G401 (cell line): Measurements from ENCODE around the gene SOD2. TPM values are rescaled to one million over a fixed set of nuclear protein-coding genes. Genes with fewer than 3 reads are reported as not detected.
"Not testable (repeated sequence)": the region's sequence is repeated elsewhere in the genome, so short reads cannot be mapped to it uniquely, and the experiment has no call there.

ENCODE experiments used
- DNase-seq: peaks from one replicate; pipeline ENCODE4 v3.0.0-alpha.2; 2015; ENCODE audit warnings: low spot score
- in situ Hi-C: cut with HindIII; loops from 2 replicates; pipeline ENCODE4 v1.10.0; 2016; ENCODE audit warnings: low sequenced_read_pairs, mixed read lengths
- total RNA-seq: library from RNA; depleted of rRNA; stranded (reverse); fragments of >200 nt; shearing (Covaris generic); gene quantifications from 2 replicates; pipeline ENCODE4 v1.2.3, GENCODE V29; 2014; rRNA removed

The SOD2 gene
- 33.1 and 38.2 TPM in 2 replicates for total RNA-seq

DNA sequence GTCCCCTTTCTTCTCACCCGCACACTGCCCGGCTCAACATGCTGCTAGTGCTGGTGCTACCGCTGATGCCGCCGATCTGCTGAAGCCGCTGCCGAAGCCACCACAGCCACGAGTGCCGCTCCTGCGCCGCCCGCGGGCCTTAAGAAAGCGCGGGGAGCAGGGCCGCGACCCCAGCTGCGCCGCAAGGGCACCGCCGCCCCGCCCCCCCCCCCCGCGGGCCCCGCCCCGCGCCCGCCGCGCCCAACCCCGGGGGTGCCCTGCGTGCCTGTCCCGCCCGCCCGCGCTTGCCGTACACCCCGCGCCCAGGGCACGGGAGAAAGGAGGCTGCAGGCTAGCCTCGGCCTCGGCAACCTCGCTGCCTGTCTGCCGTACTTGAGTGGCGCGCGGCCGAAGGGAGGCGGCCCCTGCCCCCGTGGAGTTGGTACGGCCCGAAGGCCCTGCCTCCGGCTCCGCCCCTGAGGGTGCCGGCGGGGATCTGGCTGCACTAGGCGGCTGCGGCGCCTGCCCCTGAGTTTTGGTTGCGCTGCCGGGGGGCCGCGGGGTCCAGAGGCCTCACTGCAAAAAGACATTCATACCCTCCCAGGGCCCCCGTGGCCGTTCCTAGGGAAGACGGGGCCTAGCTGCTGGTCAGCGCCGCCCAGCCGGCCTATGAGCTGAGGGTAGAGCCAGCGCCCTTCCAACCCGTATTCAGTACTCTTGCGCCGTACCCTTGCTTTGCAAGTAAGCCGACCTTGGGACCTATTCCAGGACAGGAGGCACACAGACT is at the start of gene SOD2:
TSS of gene SOD2 (minus strand) at position 114 of the 766 bp plus-strand sequence. CDS start at position 40, 74 bp downstream.
- DNase-seq: peak; percentile 81
- in situ Hi-C loops: no loop called here

GRCh38 chr6:159742165-159742564 is 49.1 kb upstream of the SOD2 start:
- no peak for DNase-seq
- in situ Hi-C loops: no loop called here

- no peak for DNase-seq
- in situ Hi-C loops: no loop called here
These were observed 46.3 kb upstream of the SOD2 start for GRCh38 chr6:159739341-159739740.

- no peak for DNase-seq
- in situ Hi-C loops: no loop called here
These were observed 43.9 kb upstream of the SOD2 start for GRCh38 chr6:159736908-159737307.

DNA sequence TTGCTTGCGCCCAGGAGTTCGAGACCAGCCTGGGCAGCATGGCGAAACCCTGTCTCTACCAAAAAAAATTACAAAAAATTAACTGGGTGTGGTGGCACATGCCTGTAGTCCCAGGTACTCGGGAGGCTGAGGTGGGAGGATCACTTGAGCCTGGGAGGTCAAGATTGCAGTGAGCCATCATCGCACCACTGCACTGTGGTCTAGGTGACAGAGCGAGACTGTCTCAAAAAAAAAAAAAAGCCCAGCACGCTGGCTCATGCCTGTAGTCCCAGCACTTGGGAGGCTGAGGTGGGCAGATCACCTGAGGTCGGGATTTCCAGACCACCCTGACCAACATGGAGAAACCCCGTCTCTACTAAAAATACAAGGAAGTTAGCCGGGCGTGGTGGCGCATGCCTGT is 40.4 kb upstream of the SOD2 start:
- in situ Hi-C loops: not testable (repeated sequence)

GRCh38 chr6:159732550-159732949 is 39.5 kb upstream of the SOD2 start:
- DNase-seq, in situ Hi-C loops: not testable (repeated sequence)

More for the DNA sequence above, 40.4 kb upstream of the SOD2 start:
- not testable (repeated sequence) for DNase-seq

DNA sequence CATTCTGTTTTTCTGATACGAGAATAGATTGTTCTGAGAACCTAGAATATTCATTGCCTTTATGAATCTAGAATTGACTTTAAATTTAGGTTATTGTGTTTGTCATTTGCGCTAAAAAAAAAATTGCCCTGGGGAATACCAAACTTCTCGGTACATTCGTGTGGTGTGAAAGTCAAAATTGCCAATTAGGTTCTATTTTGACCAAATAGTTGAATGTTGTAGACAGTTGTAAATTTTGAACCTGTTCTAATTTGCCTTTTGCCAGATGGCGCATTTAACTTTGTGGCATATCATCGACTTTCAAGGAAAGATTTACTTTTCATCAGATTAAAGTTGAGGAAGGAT is 37.3 kb upstream of the SOD2 start:
- DNase-seq: no peak
- in situ Hi-C loops: no loop called here

DNA sequence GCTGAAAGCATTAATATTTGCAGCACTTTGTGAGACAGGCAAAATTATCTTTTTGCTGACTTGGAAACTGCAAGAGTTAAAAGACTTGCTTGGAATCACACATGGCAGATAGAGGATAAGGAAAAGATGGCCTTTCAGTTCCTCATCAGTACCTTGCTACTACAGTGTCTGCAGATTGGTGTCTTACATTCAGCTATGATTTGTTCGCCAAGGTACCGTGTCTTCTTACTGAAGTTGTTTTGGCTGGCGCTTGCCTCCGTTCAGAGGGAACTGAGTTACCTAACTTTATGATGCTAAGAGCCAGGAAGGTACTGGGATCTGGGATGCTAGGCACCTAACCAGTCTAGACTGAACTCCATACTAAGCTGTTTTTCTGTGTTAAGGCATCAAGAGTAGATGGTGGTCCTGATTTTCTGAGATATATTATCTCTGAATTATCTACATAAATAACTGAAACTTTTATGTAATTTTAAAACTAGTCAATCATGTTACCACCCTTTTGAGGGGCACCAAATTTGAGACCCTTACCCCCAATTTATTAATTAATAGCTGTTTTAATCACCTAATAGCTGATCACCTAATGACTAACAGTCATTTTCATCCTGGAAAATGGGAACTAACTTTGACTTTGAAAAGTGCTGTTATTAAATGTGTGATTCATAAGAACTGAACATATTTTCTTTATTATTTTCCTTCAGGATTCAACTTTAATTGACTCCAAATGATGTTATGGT is 36.7 kb upstream of the SOD2 start:
- in situ Hi-C loops: no loop called here
- peak; percentile 9 for DNase-seq

GRCh38 chr6:159728531-159728964 is 35.5 kb upstream of the SOD2 start:
- no peak for DNase-seq
- in situ Hi-C loops: no loop called here

- in situ Hi-C loops: no loop called here
- peak; percentile 15 for DNase-seq
These were observed 34.8 kb upstream of the SOD2 start for GRCh38 chr6:159727717-159728445.

DNA sequence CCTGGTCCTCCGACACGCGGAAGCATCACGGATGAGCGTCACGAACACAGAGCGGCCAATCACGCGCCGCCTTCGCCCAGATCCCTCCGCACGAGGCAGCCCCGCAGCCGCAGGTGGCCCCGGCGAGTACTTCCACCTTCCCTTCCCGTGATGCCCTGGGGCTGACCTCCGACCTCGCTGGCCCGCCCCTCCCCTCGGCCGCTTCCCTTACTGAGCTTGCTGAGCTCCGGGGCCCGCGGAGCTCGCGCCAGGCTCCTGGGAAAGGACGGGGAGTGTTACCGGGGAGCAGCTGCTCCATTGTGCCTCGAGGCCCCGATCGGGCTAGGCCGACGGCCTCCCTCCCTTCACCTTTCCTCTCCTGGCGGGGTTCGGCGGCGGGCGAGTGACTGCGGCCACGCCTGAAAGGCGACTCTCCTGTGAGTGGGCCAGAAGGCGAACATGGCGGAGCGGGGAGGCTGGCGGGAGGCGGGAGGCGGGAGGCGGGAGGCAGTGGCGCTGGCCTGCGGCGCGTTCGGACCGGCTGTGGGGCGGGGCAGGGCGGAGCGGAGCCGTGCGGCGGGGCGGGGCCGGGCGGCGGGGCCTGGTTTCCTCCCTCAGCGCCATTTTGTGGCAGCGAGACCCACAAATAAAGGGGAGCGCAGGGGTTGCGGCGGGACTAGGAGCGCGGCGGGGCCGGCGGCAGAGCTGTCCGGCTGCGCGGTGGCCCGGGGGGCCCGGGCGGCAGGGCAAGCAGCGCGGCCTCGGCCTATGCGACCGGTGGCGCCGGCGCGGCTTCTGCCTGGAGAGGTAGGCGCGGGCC is 34.1 kb upstream of the SOD2 start, which contains the start of gene WTAP:
TSS of gene WTAP (plus strand) at position 589 of the 799 bp plus-strand sequence. CDS start 8,760 bp downstream, outside the sequence.
- peak; percentile 93 for DNase-seq

DNA sequence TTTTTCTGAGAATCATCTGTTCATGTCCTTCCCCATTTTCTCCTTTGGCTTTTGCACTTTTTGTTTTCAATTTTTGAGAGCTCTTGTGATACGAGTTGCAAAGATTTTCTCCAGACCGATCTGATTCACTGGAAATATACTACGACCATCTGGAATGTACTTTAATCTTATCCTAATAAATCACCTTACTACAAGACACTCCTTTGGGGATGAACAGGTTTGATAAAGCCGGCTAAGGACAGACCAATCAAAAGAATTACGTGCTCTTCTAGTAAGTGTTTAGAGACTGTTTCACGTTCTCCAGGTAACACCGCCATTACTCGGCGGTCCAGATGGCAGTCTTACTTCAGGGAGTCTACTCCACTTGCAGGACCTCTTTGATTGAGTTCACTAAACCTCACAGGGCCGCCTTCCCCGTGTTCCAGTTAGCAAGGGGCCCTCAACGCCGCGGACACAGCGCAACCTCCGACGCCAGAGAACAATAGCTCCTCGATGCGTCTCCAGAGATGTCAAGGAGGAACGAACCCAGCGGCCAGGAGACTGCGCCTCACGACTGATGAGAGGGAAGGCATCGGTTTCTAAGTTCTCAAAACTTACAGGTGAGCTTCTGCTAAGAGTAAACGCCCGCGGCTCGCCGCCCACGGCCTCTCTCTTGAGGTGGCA is 33.3 kb upstream of the SOD2 start:
- no peak for DNase-seq
- in situ Hi-C loops: no loop called here

More for the DNA sequence above, 34.1 kb upstream of the SOD2 start, which contains the start of gene WTAP:
- in situ Hi-C loops: no loop called here

GRCh38 chr6:159725208-159725607 is 32.2 kb upstream of the SOD2 start:
- in situ Hi-C loops, DNase-seq: not testable (repeated sequence)

DNA sequence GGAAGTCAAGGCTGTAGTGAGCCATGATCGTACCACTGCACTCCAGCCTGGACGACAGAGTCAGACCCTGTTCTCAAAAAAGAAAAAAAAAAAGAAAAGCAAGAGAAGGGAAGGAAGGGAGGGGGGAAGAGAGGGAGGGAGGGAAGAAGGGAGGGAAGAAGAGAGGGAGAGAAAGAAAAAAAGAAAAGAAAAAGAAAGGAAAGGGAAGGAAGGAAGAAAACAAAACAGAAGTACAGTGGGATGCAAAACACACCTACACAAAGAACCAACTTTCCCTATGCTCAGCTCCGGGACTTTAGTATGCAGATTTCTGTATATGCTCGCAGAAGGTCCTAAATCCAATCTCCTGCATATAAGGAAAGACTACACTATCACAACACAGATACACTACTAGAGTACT is 31.7 kb upstream of the SOD2 start:
- in situ Hi-C loops: no loop called here
- no peak for DNase-seq

- no peak for DNase-seq
- in situ Hi-C loops: no loop called here
These were observed 30.2 kb upstream of the SOD2 start for GRCh38 chr6:159723259-159723658.

- in situ Hi-C loops: no loop called here
- no peak for DNase-seq
These were observed 29.6 kb upstream of the SOD2 start for GRCh38 chr6:159722655-159723054.

DNA sequence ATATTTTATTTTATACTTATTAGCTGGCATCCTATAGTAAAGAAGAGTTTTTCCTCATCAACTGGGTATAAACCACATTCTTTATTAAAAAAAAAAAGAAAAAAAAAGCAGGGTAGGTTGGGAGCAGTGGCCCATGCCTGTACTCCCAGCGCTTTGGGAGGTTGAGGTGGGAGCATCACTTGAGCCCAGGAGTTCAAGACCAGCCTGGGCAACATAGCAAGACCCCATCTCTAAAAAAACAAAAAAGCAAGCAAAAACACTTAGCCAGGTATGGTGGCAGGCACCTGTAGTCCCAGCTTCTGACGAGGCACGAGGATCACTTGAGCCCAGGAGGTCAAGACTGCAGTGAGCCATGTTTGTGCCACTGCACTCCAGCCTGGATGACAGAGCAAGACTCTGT is 28.9 kb upstream of the SOD2 start:
- DNase-seq, in situ Hi-C loops: not testable (repeated sequence)

DNA sequence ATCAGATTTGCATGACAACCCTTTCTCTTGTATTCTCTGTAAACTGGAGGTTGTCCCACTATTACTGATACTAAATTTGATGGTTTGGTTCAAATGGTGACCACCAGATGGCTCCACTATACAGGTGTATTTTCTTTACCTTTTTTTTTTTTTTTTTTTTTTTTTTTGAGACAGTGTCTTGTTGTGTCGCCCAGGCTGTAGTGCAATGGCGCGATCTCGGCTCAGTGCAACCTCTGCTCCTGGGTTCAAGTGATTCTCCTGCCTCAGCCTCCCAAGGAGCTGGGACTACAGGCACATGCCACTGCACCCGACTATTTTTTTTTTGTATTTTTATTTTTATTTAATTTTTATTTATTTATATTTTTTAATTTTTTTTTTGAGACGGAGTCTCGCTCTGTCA is 27.7 kb upstream of the SOD2 start:
- in situ Hi-C loops: no loop called here
- DNase-seq: peak; percentile 54
